ENCODE data around the gene TM4SF4.

The TM4SF4 gene

DNA sequence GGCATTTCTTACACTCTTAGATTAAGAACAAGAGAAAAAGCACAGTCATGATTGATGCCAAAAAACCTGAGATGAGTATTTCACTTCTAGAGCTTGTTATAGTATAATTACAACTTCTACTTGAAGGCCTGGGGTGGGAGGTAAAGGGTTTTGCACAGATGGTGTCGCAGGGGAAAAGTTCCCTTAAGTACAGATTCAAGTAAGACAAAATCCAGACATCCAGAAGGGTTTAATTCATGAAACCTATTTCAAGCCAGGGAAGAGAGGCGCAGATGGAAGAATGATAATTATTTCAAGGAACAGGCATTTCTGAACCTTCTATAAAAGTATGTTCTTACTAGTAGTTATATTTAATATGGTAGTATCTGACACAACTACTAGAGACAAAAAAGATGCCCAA, 70.6 kb downstream of the TM4SF4 start:
- no peaks in the 10 kb centered on the region for H4K20me1 ChIP-seq (ENCODE audit: insufficient read depth)
- no peaks in the 10 kb centered on the region for H3K27me3 ChIP-seq (ENCODE audit: insufficient read depth, low read depth)
- no peaks in the 10 kb centered on the region for H3K4me1 ChIP-seq (ENCODE audit: low read depth, poor library complexity, severe bottlenecking)
- TF ChIP-seq, protein P1, sequence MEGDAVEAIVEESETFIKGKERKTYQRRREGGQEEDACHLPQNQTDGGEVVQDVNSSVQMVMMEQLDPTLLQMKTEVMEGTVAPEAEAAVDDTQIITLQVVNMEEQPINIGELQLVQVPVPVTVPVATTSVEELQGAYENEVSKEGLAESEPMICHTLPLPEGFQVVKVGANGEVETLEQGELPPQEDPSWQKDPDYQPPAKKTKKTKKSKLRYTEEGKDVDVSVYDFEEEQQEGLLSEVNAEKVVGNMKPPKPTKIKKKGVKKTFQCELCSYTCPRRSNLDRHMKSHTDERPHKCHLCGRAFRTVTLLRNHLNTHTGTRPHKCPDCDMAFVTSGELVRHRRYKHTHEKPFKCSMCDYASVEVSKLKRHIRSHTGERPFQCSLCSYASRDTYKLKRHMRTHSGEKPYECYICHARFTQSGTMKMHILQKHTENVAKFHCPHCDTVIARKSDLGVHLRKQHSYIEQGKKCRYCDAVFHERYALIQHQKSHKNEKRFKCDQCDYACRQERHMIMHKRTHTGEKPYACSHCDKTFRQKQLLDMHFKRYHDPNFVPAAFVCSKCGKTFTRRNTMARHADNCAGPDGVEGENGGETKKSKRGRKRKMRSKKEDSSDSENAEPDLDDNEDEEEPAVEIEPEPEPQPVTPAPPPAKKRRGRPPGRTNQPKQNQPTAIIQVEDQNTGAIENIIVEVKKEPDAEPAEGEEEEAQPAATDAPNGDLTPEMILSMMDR (conservative IDR thresholded peaks at IDR 0.05; ENCODE audit: low read depth, low read length), result no peak
- no peak overlapping the region for H3K4me2 ChIP-seq
- H3K36me3 ChIP-seq (ENCODE audit: insufficient read depth), result no peaks in the 10 kb centered on the region
- no peak overlapping the region for H3K4me3 ChIP-seq (IDR thresholded peaks at IDR 0.05; ENCODE audit: insufficient read depth, low read depth, low read length)
- no peak overlapping the region for H3K9ac ChIP-seq
- H2AFZ ChIP-seq (ENCODE audit: low read depth), result no peak overlapping the region
- H3K27ac ChIP-seq, result no peak overlapping the region
- no peaks in the 10 kb centered on the region for H3K79me2 ChIP-seq (ENCODE audit: insufficient read depth, low read depth)

DNA sequence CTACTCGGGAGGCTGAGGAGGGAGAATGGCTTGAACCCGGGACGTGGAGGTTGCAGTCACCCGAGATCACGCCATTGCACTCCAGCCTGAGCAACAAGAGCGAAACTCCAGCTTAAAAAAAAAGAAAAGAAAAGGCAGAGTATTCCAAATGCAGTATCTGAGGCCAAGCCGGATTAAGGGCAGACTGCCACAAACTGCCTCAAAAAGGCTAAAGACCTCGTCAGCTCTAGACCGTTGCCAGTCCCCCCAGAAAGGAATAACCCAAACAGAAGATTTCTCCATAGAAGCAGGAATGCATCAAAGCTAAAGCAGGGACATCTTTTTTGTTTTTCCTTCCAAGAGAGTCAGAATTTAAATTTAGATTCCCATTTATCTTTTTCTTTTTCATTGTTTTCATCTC, 72.9 kb downstream of the TM4SF4 start:
- Histone ChIP-seq H3K27ac (no peak overlapping the region), H3K4me2 (no peak overlapping the region), H3K4me3 (IDR thresholded peaks at IDR 0.05; ENCODE audit: insufficient read depth, low read depth, low read length) (no peak overlapping the region), H3K36me3 (ENCODE audit: insufficient read depth) (no peaks in the 10 kb centered on the region), H2AFZ (ENCODE audit: low read depth) (no peak overlapping the region), H3K27me3 (ENCODE audit: insufficient read depth, low read depth) (no peaks in the 10 kb centered on the region), H3K79me2 (ENCODE audit: insufficient read depth, low read depth) (no peaks in the 10 kb centered on the region), H4K20me1 (ENCODE audit: insufficient read depth) (no peaks in the 10 kb centered on the region), H3K4me1 (ENCODE audit: low read depth, poor library complexity, severe bottlenecking) (no peaks in the 10 kb centered on the region), H3K9ac (no peak overlapping the region)
- TF ChIP-seq, protein P1 (conservative IDR thresholded peaks at IDR 0.05; ENCODE audit: low read depth, low read length), result no peak

DNA sequence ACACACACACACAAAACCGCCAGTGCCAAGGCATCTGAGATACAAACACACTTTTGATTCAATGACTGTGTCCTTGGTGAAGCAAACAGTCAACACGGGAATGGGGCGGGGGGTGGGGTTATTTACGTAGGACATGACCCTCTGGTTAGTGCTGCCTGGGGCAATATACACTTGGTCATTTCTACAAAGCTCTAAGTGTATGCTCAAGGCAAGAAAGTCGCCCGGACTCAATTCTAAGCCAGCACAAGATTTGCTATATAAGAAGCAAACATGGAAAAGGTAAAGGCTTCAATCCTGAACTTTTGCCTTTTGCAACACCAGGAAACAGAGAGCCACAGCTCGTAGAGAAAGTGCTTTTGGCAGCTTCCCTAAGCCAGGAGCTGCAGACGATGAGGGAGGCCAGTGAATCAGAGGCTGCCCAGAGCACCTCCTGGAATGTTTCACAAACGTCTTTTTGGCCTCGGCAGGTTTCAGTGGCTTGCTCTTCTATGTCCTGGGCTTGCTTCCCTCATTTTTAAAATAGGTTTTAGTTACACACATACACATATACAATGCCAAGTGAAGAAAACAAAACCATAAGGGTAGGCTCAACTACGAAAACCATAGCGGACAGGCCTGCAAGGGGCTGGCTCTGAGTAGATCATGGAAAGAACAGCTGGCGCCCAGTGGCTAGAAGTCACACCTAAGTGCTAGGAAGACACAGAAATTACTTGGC, 73.6 kb downstream of the TM4SF4 start:
- H3K27me3 ChIP-seq (ENCODE audit: insufficient read depth, low read depth), result no peaks in the 10 kb centered on the region
- H2AFZ ChIP-seq (ENCODE audit: low read depth), result no peak overlapping the region
- TF ChIP-seq, protein P1 (conservative IDR thresholded peaks at IDR 0.05; ENCODE audit: low read depth, low read length), result no peak
- no peak overlapping the region for H3K9ac ChIP-seq
- H3K4me2 ChIP-seq, result no peak overlapping the region
- no peaks in the 10 kb centered on the region for H3K79me2 ChIP-seq (ENCODE audit: insufficient read depth, low read depth)
- no peaks in the 10 kb centered on the region for H3K36me3 ChIP-seq (ENCODE audit: insufficient read depth)
- H3K4me3 ChIP-seq (IDR thresholded peaks at IDR 0.05; ENCODE audit: insufficient read depth, low read depth, low read length), result no peak overlapping the region
- H4K20me1 ChIP-seq (ENCODE audit: insufficient read depth), result no peaks in the 10 kb centered on the region
- H3K4me1 ChIP-seq (ENCODE audit: low read depth, poor library complexity, severe bottlenecking), result no peaks in the 10 kb centered on the region
- no peak overlapping the region for H3K27ac ChIP-seq

DNA sequence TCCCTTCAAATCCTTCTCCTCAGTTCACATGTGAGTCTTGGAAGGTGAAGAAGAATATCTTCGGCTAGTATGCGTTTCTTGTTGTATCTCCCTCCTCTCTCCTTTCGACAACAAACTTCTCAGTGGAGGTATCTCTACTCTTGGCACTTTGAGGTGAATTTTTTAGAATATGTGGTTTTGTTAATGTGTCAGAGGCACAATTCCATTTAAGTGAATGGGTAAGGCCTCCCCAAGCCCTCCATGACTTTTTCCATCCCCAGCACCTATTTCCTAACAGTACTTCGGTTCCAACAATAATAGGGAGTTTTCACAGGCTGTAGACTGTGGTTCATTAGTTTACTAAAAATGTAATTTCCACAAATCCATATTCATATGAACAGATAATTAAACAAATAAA, 74.2 kb downstream of the TM4SF4 start:
- TF ChIP-seq, protein P1 (conservative IDR thresholded peaks at IDR 0.05; ENCODE audit: low read depth, low read length), result no peak
- H4K20me1 ChIP-seq (ENCODE audit: insufficient read depth), result no peaks in the 10 kb centered on the region
- H3K27ac ChIP-seq, result no peak overlapping the region
- H3K27me3 ChIP-seq (ENCODE audit: insufficient read depth, low read depth), result no peaks in the 10 kb centered on the region
- H2AFZ ChIP-seq (ENCODE audit: low read depth), result no peak overlapping the region
- H3K4me3 ChIP-seq (IDR thresholded peaks at IDR 0.05; ENCODE audit: insufficient read depth, low read depth, low read length), result no peak overlapping the region
- no peaks in the 10 kb centered on the region for H3K79me2 ChIP-seq (ENCODE audit: insufficient read depth, low read depth)
- H3K4me1 ChIP-seq (ENCODE audit: low read depth, poor library complexity, severe bottlenecking), result no peaks in the 10 kb centered on the region
- H3K4me2 ChIP-seq, result no peak overlapping the region
- H3K36me3 ChIP-seq (ENCODE audit: insufficient read depth), result no peaks in the 10 kb centered on the region
- H3K9ac ChIP-seq, result no peak overlapping the region

All from KMS-11 (cell line).